ENCODE results near the gene FABP7.

DNA sequence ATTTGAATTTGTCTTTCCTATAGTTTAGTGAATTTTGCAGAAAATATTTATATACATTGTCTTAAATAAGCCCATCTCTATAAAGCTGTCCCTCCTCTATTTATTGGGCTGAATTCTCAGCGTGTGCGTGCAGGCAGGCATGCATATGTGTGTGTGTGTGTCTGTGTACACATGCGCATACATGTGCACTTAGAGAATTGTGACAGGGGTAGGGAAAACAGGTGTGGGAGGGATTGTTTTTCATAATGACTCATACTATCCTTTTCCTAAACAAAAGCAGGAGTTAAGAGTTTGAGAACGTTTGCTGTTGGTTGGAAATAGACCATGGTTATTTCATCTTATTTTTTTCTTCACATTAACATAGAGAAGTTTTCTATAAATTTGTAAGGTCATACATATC lies 43.4 kb upstream of the FABP7 start:
- TF ChIP-seq MAZ (IDR thresholded peaks at IDR 0.05; ENCODE audit: borderline replicate concordance, low read depth, low read length) (no peak), CTCF (IDR thresholded peaks at IDR 0.05) (no peak), ELK1 (IDR thresholded peaks at IDR 0.05; ENCODE audit: low read depth, low read length) (no peak), RCOR1 (IDR thresholded peaks at IDR 0.05; ENCODE audit: low read depth, low read length) (no peak), JUN (IDR thresholded peaks at IDR 0.05) (no peak), HOXA7 (CRISPR knock-in tag; IDR thresholded peaks at IDR 0.05) (no peak), POLR2A (IDR thresholded peaks at IDR 0.05; ENCODE audit: low read length) (no peak), FOSL2 (IDR thresholded peaks at IDR 0.05) (no peak), FOSL2 (CRISPR knock-in tag; IDR thresholded peaks at IDR 0.05) (no peak), JUNB (IDR thresholded peaks at IDR 0.05) (no peak), NR3C1 (IDR thresholded peaks at IDR 0.05) (no peak)

All from A549 (cell line).